Activated CD8-positive, alpha-beta memory T cell treated with anti-CD3 and anti-CD28 coated beads, Interleukin-2, amount 50 U/mL, for 24 hours (primary cell): Measurements from ENCODE around the gene SVBP.
"Not testable (repeated sequence)": the region's sequence is repeated elsewhere in the genome, so short reads cannot be mapped to it uniquely, and the experiment has no call there.

Source experiments
- DNase-seq: peaks from one replicate; pipeline ENCODE4 v3.0.0-alpha.2; 2020; ENCODE audit errors: extremely low read depth

The SVBP gene, protein sequence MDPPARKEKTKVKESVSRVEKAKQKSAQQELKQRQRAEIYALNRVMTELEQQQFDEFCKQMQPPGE

DNA sequence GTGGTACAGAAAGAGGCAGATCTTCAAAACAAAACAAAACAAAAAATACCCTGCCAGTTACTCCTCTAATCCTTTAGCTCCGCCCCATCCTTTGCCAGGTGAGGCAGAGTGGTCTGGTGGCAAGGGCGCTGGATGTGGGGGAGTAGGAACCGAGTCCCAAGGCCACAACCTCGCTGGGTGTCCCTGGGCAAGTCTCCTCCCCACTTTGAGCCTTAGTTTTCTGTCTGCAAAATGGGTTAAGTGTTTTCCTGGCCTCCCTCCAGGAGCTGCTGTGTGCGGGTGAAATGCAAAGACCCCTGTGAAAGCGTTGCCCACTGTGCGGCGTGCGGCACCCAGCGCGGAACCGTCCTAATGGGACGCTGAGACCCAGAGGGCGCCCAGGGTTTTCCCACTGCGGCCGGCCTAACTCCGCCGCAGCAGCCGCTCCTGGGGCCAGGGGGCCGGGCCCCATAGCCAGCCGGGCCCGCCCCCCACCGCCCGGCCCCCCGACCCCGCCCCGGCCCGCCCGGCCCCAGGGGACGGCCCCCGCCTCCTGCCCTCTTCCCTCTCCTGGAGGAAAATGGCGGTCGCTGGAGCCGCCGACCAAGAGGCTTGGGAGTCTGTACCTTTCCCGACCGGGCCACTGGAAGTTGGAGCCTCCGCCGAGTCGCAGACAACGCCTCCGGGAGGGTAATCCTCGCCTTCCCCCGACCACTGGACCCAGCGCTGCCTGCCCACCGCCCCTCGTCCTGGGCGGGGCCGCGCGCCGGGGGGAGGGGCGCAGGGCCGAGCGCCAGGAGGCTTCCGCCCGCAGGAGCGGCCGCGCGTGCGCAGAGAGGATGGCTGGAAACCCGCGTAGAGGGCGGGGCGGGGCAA is at the start of gene SVBP, which contains the start of gene ERMAP:
Gene SVBP (minus strand): TSS at position 813 of the 855 bp plus-strand sequence. CDS start 853 bp downstream, outside the sequence.
Gene ERMAP (plus strand): TSS at position 538 of the 855 bp plus-strand sequence. CDS start 13,327 bp downstream, outside the sequence.
- DNase-seq = peak; percentile 82

DNA sequence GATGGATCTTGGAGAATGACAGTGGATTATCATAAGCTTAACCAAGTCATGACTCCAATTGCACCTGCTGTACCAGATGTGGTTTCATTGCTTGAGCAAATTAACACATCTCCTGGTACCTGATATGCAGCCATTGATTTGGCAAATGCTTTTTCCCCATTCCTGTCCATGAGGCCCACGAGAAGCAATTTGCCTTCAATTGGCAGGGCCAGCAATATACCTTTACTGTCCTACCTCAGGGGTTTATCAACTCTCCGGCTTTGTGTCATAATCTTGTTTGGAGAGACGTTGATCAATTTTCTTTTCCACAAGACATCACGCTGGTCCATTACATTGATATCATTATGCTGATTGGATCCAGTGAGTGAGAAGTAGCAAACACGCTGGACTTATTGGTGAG is 49.4 kb upstream of the SVBP start:
- DNase-seq = no peak

DNA sequence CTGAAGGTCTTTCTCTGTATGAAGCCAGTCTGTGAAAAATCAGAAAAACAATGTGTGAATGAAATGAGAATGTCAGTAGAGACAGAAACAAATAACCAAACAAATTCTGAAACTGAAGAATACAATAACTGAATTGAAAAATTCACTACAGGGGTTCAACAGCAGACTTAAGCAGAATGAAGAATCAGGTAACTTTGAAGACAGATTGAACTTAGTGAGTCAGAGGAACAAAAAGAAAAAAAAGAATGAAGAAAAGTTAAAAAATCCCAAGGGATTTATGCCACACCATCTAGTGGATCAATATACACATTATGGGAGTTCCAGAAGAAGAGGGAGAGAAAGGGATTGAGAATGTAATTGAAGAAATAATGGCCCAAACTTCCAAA is 43.8 kb upstream of the SVBP start:
- DNase-seq = no peak

DNA sequence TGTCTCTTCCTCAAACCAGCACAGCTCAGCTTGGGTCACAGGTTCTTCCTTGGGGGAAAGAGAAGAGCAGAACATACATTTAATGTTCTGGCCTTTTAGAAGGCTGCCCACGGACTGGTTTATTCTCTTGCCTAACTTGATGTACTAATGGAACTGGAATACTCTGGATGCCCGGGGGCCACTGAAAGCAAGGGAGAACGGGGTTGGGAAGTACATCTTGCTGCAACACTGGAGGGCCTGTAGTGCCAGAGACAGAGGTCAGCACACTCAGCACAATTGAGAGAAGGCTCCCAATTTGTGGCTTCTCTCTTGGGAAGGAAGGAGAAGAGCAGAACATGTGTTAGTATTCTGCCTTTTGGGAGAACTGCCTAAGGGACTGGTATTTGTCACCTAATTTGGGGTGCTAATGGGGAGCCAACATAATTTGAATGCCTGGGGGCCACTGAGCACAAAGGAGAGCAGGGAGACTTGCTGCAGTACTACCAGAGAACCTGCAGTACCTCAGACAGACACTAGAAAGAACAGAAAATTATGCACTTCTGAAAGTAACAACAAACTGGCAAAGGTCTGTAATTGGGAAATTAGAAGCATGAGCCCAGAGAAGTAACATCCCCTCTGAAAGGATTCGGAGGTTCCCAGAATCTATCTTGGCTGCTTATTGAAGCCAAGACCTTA is 43.3 kb upstream of the SVBP start:
- no peak for DNase-seq

DNA sequence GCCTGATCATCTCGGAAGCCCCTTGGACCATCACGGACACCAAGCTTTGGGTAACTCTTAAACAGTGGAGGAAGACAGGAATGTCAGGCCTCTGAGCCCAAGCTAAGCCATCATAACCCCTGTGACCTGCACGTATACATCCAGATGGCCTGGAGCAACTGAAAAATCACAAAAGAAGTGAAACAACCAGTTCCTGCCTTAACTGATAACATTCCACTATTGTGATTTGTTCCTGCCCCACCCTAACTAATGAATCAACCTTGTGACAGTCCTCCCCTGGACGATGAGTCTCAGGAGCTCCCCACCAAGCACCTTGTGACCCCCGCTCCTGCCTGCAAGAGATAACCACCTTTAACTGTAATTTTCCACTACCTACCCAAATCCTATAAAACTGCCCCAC is 42.2 kb upstream of the SVBP start:
- not testable (repeated sequence) for DNase-seq

DNA sequence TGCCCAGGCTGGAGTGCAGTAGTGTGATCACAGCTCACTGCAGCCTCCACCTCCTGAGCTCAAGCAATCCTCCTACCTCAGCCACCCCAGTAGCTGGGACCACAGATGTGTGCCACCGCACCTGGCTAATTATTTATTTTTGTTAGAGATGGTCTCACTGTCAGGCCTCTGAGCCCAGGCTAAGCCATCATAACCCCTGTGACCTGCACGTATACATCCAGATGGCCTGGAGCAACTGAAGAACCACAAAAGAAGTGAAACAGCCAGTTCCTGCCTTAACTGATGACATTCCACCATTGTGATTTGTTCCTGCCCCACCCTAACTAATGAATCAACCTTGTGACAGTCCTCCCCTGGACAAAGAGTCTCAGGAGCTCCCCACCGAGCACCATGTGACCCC is 39.4 kb upstream of the SVBP start:
- not testable (repeated sequence) for DNase-seq

DNA sequence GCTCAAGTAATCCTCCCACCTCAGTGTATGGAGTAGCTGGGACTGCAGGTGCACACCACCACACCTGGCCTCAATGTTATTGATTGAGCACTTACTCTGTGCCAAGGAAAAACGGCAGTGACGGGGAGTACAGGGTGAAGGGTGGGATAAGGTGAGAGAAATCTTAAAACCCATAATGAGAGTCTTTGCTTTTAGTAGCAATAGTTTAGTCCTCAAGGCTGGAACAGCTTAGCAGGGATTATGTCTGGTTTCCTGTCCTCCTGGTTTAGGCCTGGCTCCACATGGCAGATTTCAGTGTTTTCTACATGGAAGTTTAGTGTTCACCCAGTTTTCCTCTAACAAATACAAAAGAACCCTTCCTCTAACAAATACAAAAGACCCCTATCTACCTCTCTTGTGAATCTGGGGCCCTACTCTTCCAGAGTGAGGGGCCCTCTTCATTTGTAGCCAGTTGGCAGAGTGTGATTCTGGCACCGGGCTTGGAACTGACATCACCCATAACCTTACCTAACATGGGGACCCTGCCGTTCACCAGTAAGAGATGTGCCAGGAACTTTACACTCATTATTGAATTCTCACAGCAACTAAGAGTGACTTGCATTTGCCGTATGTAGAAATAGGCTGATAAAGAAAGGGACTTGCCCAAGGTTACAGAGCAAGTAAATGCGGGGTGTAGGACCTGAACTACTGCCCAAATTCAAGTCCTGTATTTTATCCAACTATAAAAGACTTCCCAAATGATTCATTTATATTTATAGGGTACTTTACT is 36.1 kb upstream of the SVBP start:
- no peak for DNase-seq

DNA sequence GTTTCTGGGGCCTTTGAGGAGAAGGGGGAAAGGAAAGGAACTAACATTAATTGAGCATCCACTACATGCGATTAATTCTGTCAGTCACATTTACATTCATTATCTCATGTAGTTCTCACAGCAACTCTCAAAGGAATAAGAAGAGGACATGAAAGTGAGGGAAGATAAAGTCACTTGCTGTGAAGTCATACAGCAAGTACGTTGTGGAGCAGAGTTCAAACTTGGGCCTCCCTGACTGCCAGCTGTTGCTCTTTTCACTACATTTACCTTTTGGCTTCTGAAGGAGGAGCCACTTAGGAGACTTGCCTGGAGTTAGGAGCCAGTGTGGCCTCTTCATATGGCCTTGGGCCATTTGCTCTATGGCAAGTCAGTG is 35.4 kb upstream of the SVBP start:
- no peak for DNase-seq

DNA sequence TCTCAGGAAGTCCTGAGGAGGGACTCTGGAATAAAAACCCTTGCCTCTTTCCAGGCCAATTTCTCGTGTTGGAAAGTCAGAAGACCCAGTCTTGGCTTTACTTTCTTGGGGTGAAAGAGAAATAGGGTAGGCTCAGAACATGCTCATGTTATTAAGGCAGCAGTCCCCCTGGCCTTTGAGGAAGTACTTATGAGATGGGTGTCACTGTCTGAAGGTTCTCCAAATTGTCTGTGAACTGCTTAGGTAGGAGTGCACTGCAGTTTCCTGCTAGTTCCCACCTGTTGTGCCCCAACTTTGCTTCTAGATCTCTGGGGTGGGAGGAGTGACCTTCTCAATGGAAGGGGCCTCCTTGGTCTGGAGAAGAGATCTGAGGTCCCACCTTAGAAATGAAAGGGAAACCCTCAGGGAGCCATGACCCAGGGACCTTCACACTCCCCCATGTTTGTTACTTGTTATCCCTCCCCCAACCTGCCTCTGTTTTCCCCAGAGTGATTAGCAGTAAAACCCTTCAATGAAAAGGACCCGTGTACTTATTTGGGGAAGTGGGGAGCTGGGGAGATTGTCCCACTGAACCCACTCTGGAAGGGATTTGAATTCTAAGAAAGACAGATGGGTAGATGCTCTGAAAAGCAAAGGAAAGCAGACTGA is 34.9 kb upstream of the SVBP start:
- DNase-seq = no peak

DNA sequence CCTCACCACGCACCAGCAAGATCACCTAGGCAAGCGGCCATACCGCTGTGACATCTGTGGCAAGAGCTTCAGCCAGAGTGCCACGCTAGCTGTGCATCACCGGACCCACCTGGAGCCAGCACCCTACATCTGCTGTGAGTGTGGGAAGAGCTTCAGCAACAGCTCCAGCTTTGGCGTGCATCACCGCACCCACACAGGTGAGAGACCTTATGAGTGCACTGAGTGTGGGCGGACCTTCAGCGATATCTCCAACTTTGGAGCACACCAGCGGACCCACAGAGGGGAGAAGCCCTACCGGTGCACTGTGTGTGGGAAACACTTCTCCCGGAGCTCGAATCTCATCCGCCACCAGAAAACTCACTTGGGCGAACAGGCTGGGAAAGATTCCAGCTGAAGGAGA is 34.2 kb upstream of the SVBP start:
- DNase-seq = no peak

DNA sequence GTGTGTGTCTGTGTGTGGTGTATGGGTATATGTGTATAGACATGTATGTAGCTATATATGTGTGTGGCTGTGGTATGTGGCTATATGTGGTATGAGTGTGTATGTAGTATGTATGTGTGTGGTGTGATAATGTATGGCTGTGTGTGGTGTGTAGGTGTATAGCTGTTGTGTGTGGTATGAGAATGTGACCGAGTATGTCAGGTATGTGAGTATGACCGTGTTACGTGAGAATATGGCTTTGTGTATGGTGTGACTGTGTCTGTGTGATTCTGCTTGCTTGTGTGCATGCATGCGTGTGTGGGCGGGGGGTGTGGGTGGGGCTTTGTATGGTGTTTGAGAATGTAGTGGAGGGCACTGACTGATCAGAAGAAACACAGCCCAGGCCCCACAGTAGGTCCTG is 32.7 kb upstream of the SVBP start:
- DNase-seq = no peak

DNA sequence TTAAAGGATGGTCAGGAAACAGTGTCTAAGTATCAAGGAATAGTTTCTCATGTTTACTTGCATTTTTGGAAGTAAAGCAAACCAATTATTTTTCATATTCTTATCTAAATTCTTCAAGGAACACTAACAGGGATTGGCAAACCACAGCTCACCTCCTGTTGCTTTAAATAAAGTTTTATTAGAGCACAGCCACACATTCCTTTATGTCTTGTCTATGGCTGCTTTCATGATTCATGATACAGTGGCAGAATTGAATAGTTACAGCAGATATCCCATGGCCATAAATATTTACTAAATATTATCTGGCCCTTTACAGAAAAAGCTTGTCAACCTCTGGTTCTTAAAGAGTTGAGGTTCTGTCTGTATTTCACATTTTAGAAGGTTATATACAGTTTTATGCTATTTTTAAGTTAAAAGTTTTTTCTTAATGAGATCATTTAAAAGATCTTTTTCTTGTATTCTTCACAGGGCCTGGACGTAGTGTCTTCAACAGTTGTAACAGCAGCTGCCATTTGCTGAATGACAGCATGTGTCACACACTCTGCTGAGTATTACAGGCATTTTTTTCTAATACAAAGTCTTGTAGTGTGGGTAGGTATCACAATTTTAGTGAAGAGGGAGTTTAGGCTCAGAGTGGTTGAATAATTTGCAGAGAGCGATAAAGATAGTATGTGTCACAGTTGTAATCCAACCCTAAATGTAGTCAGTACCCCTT is 31.8 kb upstream of the SVBP start:
- DNase-seq = no peak

DNA sequence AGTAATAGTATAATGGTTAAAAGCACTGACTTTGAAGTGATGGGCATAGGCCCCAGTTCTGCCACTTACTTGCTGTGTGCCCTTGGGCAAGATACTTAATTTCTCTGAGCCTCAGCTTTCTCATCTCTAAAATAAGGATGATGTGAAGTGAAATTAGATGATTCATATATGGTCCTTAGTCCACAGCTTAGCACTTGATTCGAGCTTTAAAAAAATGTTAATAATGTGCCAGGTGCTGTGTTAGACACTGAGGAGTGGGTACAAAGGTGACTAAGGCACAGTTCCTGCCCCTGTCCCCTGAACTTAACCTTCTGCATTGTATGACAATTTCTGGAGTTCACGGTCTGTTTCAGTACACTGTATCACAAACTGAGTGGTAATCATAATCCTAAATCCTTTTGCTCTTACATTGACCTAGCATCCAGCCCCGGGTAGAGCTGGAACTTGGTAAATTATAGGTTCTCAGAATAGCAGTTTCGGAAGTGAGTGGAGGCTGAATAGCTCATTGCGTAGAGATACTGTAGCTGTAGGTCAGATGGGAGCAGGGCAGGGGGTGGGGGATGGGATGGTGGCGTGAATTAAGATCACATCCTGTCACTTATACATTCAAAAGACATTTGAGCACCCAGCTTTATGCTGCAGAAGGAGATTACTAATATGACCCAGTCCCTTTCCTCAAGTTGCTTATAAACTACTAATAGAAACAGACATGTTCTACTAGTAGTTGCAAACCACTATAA is 30.7 kb upstream of the SVBP start:
- no peak for DNase-seq

DNA sequence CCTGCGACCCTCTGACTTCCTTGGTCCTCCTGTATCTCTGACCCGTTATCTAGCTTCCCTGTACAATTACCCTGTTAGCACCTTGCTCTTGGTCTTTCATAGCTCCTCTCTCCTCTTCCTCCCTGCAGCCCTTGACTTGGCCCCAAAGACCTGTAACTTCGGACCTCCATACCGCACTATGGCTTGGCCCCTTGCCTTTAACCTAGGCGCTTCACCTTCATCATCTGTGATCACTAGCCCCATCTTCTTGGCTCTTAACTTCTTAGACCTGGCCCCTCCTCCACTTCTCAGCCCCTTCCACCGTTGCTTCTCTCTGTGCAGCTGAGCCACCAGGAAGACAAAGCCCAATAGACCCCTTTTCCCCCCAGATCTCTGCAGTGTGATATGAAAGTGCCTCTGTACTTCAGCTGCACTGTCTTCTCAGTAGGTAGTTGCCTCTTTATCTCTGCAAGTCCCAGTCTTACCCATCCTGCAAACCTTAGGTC is 30.0 kb upstream of the SVBP start:
- no peak for DNase-seq

DNA sequence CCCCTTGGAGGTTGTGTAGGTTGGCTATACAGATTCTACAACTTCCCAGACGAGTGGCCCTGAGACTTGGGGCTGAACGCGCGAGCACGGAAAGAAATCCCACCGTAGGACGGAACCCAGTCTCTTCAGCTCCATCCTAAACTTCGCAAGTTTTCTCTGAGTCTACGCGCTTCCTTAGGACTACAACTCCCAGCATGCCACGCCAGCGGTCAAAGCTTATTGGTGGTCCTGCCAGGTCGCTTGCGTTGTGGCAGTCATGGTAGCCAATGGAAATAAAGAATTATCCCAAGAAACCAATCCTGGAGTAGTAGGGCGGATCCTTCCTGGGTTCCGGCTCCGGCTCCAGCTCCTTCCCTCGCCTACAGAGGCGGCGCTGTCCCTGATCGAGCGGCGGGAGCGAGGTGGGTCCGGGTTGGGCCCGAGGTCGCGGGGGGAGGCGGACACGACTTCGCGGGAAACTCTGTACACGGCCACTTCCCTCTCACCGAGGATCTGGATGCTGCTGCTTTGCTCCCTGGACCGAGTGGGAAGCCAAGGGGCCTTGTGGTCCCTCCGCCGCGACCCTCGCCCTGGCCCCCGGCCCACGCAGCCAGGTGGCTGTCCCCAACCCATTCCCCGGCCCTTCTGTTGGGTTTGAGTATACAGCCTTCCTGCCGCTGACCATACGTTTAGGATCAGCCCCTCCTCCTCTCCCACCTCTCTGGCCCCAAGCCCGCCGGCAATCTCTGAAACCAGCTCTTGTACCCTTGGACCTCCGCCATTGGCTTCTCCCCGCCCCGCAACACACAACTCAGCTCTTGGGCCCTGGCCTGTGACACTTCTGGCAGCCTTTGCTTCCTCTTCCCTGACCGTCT is 29.3 kb upstream of the SVBP start, which contains the start of gene ZNF691:
Gene ZNF691 (plus strand): TSS at position 357 of the 854 bp plus-strand sequence. CDS start 3,046 bp downstream, outside the sequence.
- DNase-seq = peak; percentile 74

DNA sequence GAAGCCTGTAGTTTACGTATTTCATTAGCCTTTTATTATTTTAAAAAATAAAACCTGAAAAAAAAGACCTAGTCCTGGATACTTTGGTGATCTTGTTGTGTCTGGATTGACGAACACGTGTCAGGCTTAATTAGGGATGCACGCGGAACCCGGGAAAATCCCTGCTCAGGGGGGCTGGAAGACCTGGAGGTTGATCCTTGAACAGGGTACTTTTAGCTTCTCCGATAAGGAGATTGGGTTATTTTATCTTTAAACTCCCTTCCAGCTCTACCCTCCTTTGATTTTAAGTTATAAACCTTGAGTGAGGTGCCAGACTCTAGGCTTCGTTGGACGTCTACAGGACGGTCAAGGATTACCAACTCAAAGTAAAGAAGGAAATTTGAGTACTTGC is 28.7 kb upstream of the SVBP start:
- DNase-seq = no peak

DNA sequence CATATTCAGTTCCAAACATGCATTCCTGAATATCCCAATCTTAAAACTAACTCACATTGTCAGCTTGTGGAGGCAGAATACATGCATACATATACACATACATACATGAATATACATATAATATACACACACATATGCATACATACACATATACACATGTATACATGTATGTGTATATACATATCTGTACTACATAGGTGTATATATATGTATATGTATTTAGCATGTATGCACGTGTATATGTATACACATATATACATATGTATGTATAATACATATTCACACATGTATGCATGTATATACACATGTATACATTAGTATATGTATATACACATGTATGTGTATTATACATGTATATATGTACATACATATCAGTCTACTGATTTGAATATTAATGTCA is 28.0 kb upstream of the SVBP start:
- no peak for DNase-seq

DNA sequence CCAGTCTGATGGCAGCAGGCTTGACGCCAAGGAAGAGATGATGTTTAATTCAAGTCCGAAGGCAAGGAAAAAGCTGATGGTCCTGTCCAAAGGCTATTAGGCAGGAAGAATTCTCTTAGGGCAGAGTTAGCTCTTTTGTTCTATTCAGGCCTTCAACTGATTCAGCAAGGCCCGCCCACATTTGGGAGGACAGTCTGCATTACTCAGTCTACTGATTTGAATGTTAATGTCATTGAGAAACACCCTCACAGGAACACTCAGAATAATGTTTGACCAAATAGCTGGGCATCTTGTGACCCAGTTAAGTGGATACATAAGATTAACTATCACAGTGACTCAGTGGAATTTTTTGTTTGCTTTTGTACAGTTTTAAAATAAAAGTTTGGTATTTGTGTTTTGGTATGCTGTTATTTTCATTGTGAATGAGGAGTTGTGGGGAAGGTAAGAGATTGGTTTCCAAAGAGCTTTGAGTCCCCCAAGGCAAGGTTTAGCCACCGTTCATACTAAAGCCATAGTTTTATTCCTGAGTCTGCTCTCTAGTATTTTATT is 27.5 kb upstream of the SVBP start:
- no peak for DNase-seq
